ENCODE results near the gene PRKG1. TPM values are rescaled to one million over a fixed set of nuclear protein-coding genes. Genes with fewer than 3 reads are reported as not detected.

Gene PRKG1
- total RNA-seq, 2 donors from 2014 or later = 145 to 381 TPM

- DNase-seq (ENCODE audit: low spot score) (no peak), ATAC-seq (ENCODE audit: insufficient number of reproducible peaks, low FRiP score, low read depth) (no peak)
- peak; percentile 53 for TF ChIP-seq CTCF (IDR thresholded peaks at IDR 0.05)
- no peak overlapping the region for H3K4me3 ChIP-seq
- H3K27me3 ChIP-seq (replicated peaks; ENCODE audit: insufficient read depth) = no peaks in the 10 kb centered on the region
- peaks cover 8 to 52% of the 10 kb centered on the region in 2 donors for H3K4me1 ChIP-seq (ENCODE audit: control insufficient read depth in 1 of 2, low read depth in 2 of 2)
- no peaks in the 10 kb centered on the region for H3K9me3 ChIP-seq
- no peaks in the 10 kb centered on the region for H3K36me3 ChIP-seq
- no peak overlapping the region for H3K27ac ChIP-seq
These were observed 930.2 kb downstream of the PRKG1 start for GRCh38 chr10:52004342-52004949.

DNA sequence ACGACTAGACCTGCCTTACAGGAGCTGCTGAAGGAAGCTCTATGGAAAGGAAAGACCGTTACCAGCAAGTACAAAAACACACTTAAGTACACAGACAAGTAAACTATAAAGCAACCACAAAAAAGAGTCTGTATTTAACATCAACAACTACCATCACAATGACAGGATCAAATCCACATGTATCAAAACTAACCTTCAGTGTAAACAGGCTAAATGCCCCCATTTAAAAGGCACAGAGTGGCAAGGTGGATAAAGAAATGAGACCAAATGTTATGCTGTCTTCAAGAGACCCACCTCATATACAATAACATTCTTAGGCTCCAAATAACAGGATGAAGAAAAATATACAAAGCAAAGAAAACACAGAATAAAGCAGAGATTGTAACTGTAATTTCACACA is 932.8 kb downstream of the PRKG1 start:
- H3K27ac ChIP-seq = no peak overlapping the region
- no peak for DNase-seq (ENCODE audit: low spot score)
- ATAC-seq (ENCODE audit: insufficient number of reproducible peaks, low FRiP score, low read depth) = no peak

DNA sequence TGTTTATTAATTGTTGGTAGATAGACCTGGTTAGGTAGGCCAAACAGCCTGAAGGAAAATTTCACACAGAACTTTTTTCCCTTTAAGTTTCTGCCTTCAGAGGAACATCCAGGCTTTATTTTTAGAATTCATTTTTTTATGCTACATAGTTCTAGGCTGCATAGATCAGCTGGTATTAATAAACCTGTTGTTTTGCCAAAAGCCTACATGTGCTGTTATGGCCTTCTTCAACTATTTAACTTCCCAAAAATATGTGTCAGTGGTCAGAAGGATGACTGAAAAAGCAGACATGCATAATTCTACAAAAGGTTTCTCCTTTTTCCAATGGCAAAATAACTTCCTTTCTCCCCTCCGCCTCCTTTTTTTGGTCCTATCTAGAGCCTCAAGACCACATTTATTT is 936.8 kb downstream of the PRKG1 start:
- ATAC-seq (ENCODE audit: insufficient number of reproducible peaks, low FRiP score, low read depth) (no peak), DNase-seq (ENCODE audit: low spot score) (no peak)
- no peak for TF ChIP-seq CTCF (IDR thresholded peaks at IDR 0.05)
- H3K27me3 ChIP-seq (replicated peaks; ENCODE audit: insufficient read depth) = no peaks in the 10 kb centered on the region
- peak overlapping the region; percentile 62 to 84 for H3K27ac ChIP-seq
- H3K9me3 ChIP-seq = no peaks in the 10 kb centered on the region
- H3K36me3 ChIP-seq = no peaks in the 10 kb centered on the region
- H3K4me3 ChIP-seq = no peak overlapping the region
- H3K4me1 ChIP-seq (ENCODE audit: control insufficient read depth in 1 of 2, low read depth in 2 of 2) = peaks cover 9 to 33% of the 10 kb centered on the region in 2 donors

More for the DNA sequence above, 932.8 kb downstream of the PRKG1 start:
- no peak for TF ChIP-seq CTCF (IDR thresholded peaks at IDR 0.05)
- Histone ChIP-seq H3K27me3 (replicated peaks; ENCODE audit: insufficient read depth) (no peaks in the 10 kb centered on the region), H3K36me3 (no peaks in the 10 kb centered on the region), H3K9me3 (no peaks in the 10 kb centered on the region), H3K4me1 (ENCODE audit: control insufficient read depth in 1 of 2, low read depth in 2 of 2) (peaks cover 12 to 54% of the 10 kb centered on the region in 2 donors), H3K4me3 (no peak overlapping the region)

GRCh38 chr10:52019077-52019555 is 944.8 kb downstream of the PRKG1 start:
- no peaks in the 10 kb centered on the region for H3K36me3 ChIP-seq
- DNase-seq (ENCODE audit: low spot score) (no peak), ATAC-seq (ENCODE audit: insufficient number of reproducible peaks, low FRiP score, low read depth) (no peak)
- no peaks in the 10 kb centered on the region for H3K27me3 ChIP-seq (replicated peaks; ENCODE audit: insufficient read depth)
- peak overlapping the region; percentile 20 to 48 for H3K27ac ChIP-seq
- no peak for TF ChIP-seq CTCF (IDR thresholded peaks at IDR 0.05)
- no peak overlapping the region for H3K4me3 ChIP-seq
- H3K9me3 ChIP-seq = no peaks in the 10 kb centered on the region
- H3K4me1 ChIP-seq (ENCODE audit: control insufficient read depth in 1 of 2, low read depth in 2 of 2) = peaks cover 0 to 19% of the 10 kb centered on the region in 2 donors

DNA sequence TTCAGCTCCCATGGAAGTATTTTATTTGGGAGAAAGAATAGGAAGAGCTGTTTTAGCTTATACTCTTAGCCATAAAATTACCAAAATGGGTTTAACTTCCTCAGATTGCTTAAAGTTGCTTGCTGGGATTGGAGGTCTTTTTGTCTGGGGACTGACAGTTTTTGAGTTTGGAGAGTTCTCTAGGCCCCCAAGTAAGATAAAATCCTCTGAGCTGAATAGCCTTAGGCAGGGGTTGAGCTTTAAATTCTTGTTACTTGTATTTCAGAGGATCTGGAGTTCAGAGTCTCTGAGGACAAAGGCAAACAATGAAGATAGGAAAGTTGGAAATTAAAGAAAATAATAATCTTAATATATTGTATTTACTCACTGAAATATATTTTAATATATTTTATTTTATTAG is 945.4 kb downstream of the PRKG1 start:
- no peak for DNase-seq (ENCODE audit: low spot score)
- no peak for TF ChIP-seq CTCF (IDR thresholded peaks at IDR 0.05)
- Histone ChIP-seq H3K4me1 (ENCODE audit: control insufficient read depth in 1 of 2, low read depth in 2 of 2) (peaks cover 0 to 19% of the 10 kb centered on the region in 2 donors), H3K9me3 (no peaks in the 10 kb centered on the region), H3K36me3 (no peaks in the 10 kb centered on the region), H3K27me3 (replicated peaks; ENCODE audit: insufficient read depth) (no peaks in the 10 kb centered on the region), H3K4me3 (no peak overlapping the region), H3K27ac (peak overlapping the region; percentile 20 to 48)
- no peak for ATAC-seq (ENCODE audit: insufficient number of reproducible peaks, low FRiP score, low read depth)

All from thoracic aorta (tissue), 2 donors.